ENCODE results near the gene RFC1.

DNA sequence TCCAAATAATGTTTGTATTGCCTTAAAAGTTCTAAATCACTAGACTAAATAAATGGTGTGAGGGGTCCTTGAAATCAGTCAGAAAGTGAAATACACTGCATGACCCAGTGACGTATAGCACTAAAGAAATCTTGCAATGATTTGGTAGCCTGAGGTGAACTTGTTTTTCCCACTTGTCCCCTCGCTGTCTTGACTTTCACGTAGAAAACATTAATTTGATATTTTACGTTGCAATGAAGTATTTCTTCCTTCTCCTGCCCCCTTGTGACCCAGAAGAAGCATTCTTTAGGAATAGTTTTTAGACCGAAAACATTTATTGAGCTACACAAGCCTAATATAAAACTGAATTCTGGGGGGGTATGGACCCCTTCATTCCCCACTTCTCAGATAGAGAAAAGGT is 44.3 kb upstream of the RFC1 start:
- TF ChIP-seq CTCF (IDR thresholded peaks at IDR 0.05): no peak
- no peak for TF ChIP-seq POLR2A (IDR thresholded peaks at IDR 0.05)

All from uterus (tissue), 2 donors.